ENCODE results near the gene CD7. TPM values are rescaled to one million over a fixed set of nuclear protein-coding genes. Genes with fewer than 3 reads are reported as not detected.

The CD7 gene
- total RNA-seq, 1 experiment from 2014 or later = 0.74 TPM

DNA sequence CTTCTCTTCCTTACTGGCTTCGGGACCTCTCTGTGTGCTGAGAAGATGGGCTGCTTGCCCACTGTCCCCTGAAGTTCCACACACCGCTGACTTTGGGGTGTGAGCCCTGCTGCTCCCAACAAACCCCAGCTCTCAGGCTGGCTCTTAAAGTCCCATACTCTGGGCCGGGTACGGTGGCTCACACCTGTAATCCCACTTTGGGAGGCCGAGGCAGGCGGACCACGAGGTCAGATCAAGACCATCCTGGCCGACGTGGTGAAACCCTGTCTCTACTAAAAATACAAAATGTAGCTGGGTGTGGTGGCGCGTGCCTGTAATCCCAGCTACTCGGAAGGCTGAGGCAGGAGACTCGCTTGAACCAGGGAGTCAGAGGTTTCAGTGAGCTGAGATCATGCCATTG, 17.2 kb downstream of the CD7 start (continued):
- TF ChIP-seq AR (CRISPR knock-in tag; IDR thresholded peaks at IDR 0.05) = no peak
- TF ChIP-seq, protein P1, sequence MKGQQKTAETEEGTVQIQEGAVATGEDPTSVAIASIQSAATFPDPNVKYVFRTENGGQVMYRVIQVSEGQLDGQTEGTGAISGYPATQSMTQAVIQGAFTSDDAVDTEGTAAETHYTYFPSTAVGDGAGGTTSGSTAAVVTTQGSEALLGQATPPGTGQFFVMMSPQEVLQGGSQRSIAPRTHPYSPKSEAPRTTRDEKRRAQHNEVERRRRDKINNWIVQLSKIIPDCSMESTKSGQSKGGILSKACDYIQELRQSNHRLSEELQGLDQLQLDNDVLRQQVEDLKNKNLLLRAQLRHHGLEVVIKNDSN (CRISPR knock-in tag; IDR thresholded peaks at IDR 0.05) = no peak

- H3K36me3 Mint-ChIP-seq = no peaks in the 10 kb centered on the region
- peaks cover 4% of the 10 kb centered on the region; the same call in 1 of the 2 replicates for H3K27me3 Mint-ChIP-seq (ENCODE audit: low read depth)
- ATAC-seq (peak; percentile 65), DNase-seq (ENCODE audit: low spot score) (no peak)
- no peaks in the 10 kb centered on the region for H3K9me3 Mint-ChIP-seq
- H3K4me1 Mint-ChIP-seq = peaks cover 9% of the 10 kb centered on the region
- no peak overlapping the region for H3K4me3 Mint-ChIP-seq
- ChIA-PET POLR2A (no interaction called here), CTCF (interaction anchor here (1.0 to 2.4 kb wide), 4 partner anchors 21 to 63 kb away, joined by 5 to 7 read pairs (median 6); partner anchors contain the start of gene SECTM1)
- H3K27ac Mint-ChIP-seq = no peak overlapping the region
- TF ChIP-seq ZNF121 (CRISPR knock-in tag; IDR thresholded peaks at IDR 0.05) (no peak), ZNF317 (CRISPR knock-in tag; IDR thresholded peaks at IDR 0.05; ENCODE audit: borderline replicate concordance, low read depth) (no peak), FOXJ3 (CRISPR knock-in tag; IDR thresholded peaks at IDR 0.05; ENCODE audit: borderline replicate concordance) (no peak), NR3C1 (CRISPR knock-in tag; conservative IDR thresholded peaks at IDR 0.05; ENCODE audit: low read depth) (no peak), IRF2 (CRISPR knock-in tag; IDR thresholded peaks at IDR 0.05; ENCODE audit: borderline replicate concordance, low read depth) (no peak), CREB1 (CRISPR knock-in tag; IDR thresholded peaks at IDR 0.05) (no peak), GABPB1 (CRISPR knock-in tag; IDR thresholded peaks at IDR 0.05) (no peak), ZNF219 (CRISPR knock-in tag; IDR thresholded peaks at IDR 0.05; ENCODE audit: borderline replicate concordance) (no peak), ZNF532 (CRISPR knock-in tag; IDR thresholded peaks at IDR 0.05; ENCODE audit: borderline replicate concordance) (no peak), ZNF425 (CRISPR knock-in tag; conservative IDR thresholded peaks at IDR 0.05) (no peak), SP1 (CRISPR knock-in tag; conservative IDR thresholded peaks at IDR 0.05) (no peak)
- TF ChIP-seq, protein P2, sequence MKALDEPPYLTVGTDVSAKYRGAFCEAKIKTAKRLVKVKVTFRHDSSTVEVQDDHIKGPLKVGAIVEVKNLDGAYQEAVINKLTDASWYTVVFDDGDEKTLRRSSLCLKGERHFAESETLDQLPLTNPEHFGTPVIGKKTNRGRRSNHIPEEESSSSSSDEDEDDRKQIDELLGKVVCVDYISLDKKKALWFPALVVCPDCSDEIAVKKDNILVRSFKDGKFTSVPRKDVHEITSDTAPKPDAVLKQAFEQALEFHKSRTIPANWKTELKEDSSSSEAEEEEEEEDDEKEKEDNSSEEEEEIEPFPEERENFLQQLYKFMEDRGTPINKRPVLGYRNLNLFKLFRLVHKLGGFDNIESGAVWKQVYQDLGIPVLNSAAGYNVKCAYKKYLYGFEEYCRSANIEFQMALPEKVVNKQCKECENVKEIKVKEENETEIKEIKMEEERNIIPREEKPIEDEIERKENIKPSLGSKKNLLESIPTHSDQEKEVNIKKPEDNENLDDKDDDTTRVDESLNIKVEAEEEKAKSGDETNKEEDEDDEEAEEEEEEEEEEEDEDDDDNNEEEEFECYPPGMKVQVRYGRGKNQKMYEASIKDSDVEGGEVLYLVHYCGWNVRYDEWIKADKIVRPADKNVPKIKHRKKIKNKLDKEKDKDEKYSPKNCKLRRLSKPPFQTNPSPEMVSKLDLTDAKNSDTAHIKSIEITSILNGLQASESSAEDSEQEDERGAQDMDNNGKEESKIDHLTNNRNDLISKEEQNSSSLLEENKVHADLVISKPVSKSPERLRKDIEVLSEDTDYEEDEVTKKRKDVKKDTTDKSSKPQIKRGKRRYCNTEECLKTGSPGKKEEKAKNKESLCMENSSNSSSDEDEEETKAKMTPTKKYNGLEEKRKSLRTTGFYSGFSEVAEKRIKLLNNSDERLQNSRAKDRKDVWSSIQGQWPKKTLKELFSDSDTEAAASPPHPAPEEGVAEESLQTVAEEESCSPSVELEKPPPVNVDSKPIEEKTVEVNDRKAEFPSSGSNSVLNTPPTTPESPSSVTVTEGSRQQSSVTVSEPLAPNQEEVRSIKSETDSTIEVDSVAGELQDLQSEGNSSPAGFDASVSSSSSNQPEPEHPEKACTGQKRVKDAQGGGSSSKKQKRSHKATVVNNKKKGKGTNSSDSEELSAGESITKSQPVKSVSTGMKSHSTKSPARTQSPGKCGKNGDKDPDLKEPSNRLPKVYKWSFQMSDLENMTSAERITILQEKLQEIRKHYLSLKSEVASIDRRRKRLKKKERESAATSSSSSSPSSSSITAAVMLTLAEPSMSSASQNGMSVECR (CRISPR knock-in tag; IDR thresholded peaks at IDR 0.05; ENCODE audit: borderline replicate concordance) = no peak
- TF ChIP-seq, protein P3, sequence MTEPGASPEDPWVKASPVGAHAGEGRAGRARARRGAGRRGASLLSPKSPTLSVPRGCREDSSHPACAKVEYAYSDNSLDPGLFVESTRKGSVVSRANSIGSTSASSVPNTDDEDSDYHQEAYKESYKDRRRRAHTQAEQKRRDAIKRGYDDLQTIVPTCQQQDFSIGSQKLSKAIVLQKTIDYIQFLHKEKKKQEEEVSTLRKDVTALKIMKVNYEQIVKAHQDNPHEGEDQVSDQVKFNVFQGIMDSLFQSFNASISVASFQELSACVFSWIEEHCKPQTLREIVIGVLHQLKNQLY (CRISPR knock-in tag; IDR thresholded peaks at IDR 0.05) = no peak
- TF ChIP-seq, protein P4, sequence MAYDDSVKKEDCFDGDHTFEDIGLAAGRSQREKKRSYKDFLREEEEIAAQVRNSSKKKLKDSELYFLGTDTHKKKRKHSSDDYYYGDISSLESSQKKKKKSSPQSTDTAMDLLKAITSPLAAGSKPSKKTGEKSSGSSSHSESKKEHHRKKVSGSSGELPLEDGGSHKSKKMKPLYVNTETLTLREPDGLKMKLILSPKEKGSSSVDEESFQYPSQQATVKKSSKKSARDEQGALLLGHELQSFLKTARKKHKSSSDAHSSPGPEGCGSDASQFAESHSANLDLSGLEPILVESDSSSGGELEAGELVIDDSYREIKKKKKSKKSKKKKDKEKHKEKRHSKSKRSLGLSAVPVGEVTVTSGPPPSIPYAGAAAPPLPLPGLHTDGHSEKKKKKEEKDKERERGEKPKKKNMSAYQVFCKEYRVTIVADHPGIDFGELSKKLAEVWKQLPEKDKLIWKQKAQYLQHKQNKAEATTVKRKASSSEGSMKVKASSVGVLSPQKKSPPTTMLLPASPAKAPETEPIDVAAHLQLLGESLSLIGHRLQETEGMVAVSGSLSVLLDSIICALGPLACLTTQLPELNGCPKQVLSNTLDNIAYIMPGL (CRISPR knock-in tag; IDR thresholded peaks at IDR 0.05) = no peak
Measured at GRCh38 chr17:82299452-82299851, 18.0 kb downstream of the CD7 start.

Measured in WTC11 (cell line).